HepG2 (cell line): Measurements from ENCODE around the gene SLC7A8. TPM values are rescaled to one million over a fixed set of nuclear protein-coding genes. Genes with fewer than 3 reads are reported as not detected.
A peak's percentile ranks its signal among the peaks of the same experiment; 100 is the strongest.

Experiments
- CBX5 ChIP-seq: sonication (generic); formaldehyde crosslinking; IDR thresholded peaks from 2 replicates; pipeline ENCODE4 v1.4.0; 2020; ENCODE audit warnings: missing genetic modification reagents, borderline replicate concordance
- EEA1 ChIP-seq: sonication (generic); formaldehyde crosslinking; IDR thresholded peaks from 2 replicates; pipeline ENCODE4 v1.5.1; 2020; ENCODE audit warnings: mild to moderate bottlenecking, missing genetic modification reagents, borderline replicate concordance
- EHMT2 ChIP-seq: fragments of 200-600 bp; sonication (generic); IDR thresholded peaks from 2 replicates; pipeline ENCODE4 v1.7.0; 2017; ENCODE audit warnings: antibody characterized with exemption, low read depth, low read length, borderline replicate concordance
- MEF2D ChIP-seq: sonication (generic); formaldehyde crosslinking; IDR thresholded peaks from 2 replicates; pipeline ENCODE4 v1.5.1; 2020; ENCODE audit warnings: mild to moderate bottlenecking, missing genetic modification reagents
- MTA1 ChIP-seq: sonication (generic); formaldehyde crosslinking; IDR thresholded peaks from 2 replicates; pipeline ENCODE4 v1.4.0; 2020; ENCODE audit warnings: missing genetic modification reagents, mild to moderate bottlenecking, borderline replicate concordance
- PATZ1 ChIP-seq: sonication (generic); formaldehyde crosslinking; IDR thresholded peaks from 2 replicates; pipeline ENCODE4 v1.4.0; 2020; ENCODE audit warnings: missing genetic modification reagents
- PCBP1 ChIP-seq: fragments of 200-400 bp; formaldehyde crosslinking; IDR thresholded peaks from 2 replicates; pipeline ENCODE4 v1.6.1; 2017; ENCODE audit warnings: mild to moderate bottlenecking, low read depth, low read length, borderline replicate concordance
- ZNF430 ChIP-seq: sonication (generic); formaldehyde crosslinking; IDR thresholded peaks from 2 replicates; pipeline ENCODE4 v1.9.0; 2021; ENCODE audit warnings: mild to moderate bottlenecking, missing genetic modification reagents
- ZNF446 ChIP-seq: sonication (generic); formaldehyde crosslinking; IDR thresholded peaks from 2 replicates; pipeline ENCODE4 v1.5.0; 2020; ENCODE audit warnings: mild to moderate bottlenecking, missing genetic modification reagents
- ZZZ3 ChIP-seq: sonication (generic); formaldehyde crosslinking; IDR thresholded peaks from 2 replicates; pipeline ENCODE4 v1.4.0; 2020; ENCODE audit warnings: missing genetic modification reagents, mild to moderate bottlenecking, borderline replicate concordance
- polyA plus RNA-seq, 8 experiments: library from polyadenylated mRNA; depleted of rRNA in 3 of 8; stranded (reverse) in 7 of 8; unstranded in 1 of 8; fragments of >200 nt; fragmentation: Illumina TruSeq in 4 of 8; extraction: Trizol in 4 of 8; gene quantifications; 2 replicates each; pipeline versions ENCODE4 v1.2.1 to v1.2.3, GENCODE V29; 2011 to 2016; ENCODE audit warnings: low read depth in 4 of 8, missing spikeins in 1 of 8, mixed read lengths in 1 of 8; ENCODE audit not compliant: insufficient read depth in 1 of 8
- total RNA-seq, 5 experiments: library from RNA; depleted of rRNA; stranded (reverse); fragments of >200 nt; fragmentation: Illumina TruSeq; extraction: Trizol; gene quantifications; 2 replicates each; pipeline ENCODE4 v1.2.3, GENCODE V29; 2016; ENCODE audit warnings: low read depth in 1 of 5
- TF ChIP-seq, protein P1 (sequence below): sonication (generic); formaldehyde crosslinking; IDR thresholded peaks from 2 replicates; pipeline ENCODE4 v1.4.0; 2020; ENCODE audit warnings: missing genetic modification reagents
- TF ChIP-seq, protein P2 (sequence below): sonication (generic); formaldehyde crosslinking; IDR thresholded peaks from 2 replicates; pipeline ENCODE4 v1.5.1; 2020; ENCODE audit warnings: mild to moderate bottlenecking, missing genetic modification reagents, moderate library complexity
- TF ChIP-seq, protein P3 (sequence below): IDR thresholded peaks from 2 replicates; pipeline ENCODE4 v1.6.1; 2016; ENCODE audit warnings: mild to moderate bottlenecking
- TF ChIP-seq, protein P4 (sequence below): sonication (generic); formaldehyde crosslinking; IDR thresholded peaks from 2 replicates; pipeline ENCODE4 v1.8.0; 2022; ENCODE audit warnings: missing genetic modification reagents, mild to moderate bottlenecking, inconsistent platforms, borderline replicate concordance

The SLC7A8 gene
- total and polyA plus RNA-seq, 2 of the 13 experiments (the other 11 are each of a cell fraction or from before 2014, with no cell fraction given), result 0.25 TPM; not detected in 1

DNA sequence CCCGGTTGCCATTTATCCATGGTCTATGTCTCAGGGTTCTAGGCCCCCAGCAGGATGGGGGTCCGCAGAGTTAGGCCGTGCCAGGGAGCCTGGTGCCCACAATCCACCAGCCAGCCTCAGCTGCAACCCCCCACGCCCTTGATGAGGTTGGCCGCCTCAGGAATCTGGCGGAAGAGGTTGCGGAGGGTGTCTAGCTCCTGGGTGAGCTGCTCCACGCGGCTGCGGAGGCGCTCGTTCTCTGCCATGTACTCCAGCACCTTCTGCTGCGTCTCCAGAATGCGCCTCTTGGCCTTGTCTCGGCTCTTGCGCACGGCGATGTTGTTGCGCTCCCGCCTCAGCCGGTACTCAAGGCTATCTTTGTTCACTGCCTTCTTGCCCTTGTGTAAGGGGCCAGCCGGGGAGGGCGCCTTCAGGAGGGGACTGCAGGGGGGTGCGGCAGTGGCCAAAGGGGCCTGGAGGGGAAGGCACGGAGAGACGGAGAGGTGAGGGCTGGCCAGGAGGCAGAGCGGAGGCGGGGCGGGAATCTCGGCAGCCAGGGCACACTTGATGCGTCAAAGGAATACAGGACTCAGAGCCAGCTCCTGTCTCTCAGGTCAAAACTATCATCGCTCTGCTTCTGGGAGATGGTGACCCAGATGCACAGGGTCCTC lies 66.0 kb downstream of the SLC7A8 start (continued):
- TF ChIP-seq PATZ1 (CRISPR knock-in tag), result no peak
- TF ChIP-seq, protein P1, sequence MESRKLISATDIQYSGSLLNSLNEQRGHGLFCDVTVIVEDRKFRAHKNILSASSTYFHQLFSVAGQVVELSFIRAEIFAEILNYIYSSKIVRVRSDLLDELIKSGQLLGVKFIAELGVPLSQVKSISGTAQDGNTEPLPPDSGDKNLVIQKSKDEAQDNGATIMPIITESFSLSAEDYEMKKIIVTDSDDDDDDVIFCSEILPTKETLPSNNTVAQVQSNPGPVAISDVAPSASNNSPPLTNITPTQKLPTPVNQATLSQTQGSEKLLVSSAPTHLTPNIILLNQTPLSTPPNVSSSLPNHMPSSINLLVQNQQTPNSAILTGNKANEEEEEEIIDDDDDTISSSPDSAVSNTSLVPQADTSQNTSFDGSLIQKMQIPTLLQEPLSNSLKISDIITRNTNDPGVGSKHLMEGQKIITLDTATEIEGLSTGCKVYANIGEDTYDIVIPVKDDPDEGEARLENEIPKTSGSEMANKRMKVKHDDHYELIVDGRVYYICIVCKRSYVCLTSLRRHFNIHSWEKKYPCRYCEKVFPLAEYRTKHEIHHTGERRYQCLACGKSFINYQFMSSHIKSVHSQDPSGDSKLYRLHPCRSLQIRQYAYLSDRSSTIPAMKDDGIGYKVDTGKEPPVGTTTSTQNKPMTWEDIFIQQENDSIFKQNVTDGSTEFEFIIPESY (CRISPR knock-in tag), result peak; percentile 58; the same call in 1 of the 2 replicates
- 0 out of 2 replicates have a peak, but pooled peaks have one; percentile 5 for TF ChIP-seq EEA1 (CRISPR knock-in tag)
- TF ChIP-seq MTA1, result 0 out of 2 replicates have a peak, but pooled peaks have one; percentile 23
- no peak for TF ChIP-seq ZNF446 (CRISPR knock-in tag)
- TF ChIP-seq, protein P2, sequence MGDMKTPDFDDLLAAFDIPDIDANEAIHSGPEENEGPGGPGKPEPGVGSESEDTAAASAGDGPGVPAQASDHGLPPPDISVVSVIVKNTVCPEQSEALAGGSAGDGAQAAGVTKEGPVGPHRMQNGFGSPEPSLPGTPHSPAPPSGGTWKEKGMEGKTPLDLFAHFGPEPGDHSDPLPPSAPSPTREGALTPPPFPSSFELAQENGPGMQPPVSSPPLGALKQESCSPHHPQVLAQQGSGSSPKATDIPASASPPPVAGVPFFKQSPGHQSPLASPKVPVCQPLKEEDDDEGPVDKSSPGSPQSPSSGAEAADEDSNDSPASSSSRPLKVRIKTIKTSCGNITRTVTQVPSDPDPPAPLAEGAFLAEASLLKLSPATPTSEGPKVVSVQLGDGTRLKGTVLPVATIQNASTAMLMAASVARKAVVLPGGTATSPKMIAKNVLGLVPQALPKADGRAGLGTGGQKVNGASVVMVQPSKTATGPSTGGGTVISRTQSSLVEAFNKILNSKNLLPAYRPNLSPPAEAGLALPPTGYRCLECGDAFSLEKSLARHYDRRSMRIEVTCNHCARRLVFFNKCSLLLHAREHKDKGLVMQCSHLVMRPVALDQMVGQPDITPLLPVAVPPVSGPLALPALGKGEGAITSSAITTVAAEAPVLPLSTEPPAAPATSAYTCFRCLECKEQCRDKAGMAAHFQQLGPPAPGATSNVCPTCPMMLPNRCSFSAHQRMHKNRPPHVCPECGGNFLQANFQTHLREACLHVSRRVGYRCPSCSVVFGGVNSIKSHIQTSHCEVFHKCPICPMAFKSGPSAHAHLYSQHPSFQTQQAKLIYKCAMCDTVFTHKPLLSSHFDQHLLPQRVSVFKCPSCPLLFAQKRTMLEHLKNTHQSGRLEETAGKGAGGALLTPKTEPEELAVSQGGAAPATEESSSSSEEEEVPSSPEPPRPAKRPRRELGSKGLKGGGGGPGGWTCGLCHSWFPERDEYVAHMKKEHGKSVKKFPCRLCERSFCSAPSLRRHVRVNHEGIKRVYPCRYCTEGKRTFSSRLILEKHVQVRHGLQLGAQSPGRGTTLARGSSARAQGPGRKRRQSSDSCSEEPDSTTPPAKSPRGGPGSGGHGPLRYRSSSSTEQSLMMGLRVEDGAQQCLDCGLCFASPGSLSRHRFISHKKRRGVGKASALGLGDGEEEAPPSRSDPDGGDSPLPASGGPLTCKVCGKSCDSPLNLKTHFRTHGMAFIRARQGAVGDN (CRISPR knock-in tag), result peak; percentile 48
- no peak for TF ChIP-seq ZZZ3 (CRISPR knock-in tag)
- TF ChIP-seq PCBP1, result no peak
- no peak for TF ChIP-seq CBX5 (CRISPR knock-in tag)
- no peak for TF ChIP-seq EHMT2
- TF ChIP-seq ZNF430 (CRISPR knock-in tag), result no peak
- TF ChIP-seq, protein P3, sequence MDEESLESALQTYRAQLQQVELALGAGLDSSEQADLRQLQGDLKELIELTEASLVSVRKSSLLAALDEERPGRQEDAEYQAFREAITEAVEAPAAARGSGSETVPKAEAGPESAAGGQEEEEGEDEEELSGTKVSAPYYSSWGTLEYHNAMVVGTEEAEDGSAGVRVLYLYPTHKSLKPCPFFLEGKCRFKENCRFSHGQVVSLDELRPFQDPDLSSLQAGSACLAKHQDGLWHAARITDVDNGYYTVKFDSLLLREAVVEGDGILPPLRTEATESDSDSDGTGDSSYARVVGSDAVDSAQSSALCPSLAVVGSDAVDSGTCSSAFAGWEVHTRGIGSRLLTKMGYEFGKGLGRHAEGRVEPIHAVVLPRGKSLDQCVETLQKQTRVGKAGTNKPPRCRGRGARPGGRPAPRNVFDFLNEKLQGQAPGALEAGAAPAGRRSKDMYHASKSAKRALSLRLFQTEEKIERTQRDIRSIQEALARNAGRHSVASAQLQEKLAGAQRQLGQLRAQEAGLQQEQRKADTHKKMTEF, result no peak
- TF ChIP-seq, protein P4, sequence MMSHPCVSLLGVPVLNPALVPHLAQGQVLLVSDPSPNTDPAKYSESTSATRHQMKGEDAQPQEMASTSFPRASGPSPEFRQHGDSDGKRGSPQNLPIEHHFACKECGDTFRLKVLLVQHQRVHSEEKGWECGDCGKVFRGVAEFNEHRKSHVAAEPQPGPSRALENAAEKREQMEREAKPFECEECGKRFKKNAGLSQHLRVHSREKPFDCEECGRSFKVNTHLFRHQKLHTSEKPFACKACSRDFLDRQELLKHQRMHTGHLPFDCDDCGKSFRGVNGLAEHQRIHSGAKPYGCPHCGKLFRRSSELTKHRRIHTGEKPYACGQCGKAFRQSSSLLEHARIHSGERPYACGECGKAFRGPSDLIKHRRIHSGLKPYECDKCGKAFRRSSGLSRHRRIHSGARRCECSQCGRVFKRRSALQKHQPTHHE (CRISPR knock-in tag), result no peak
- no peak for TF ChIP-seq MEF2D (CRISPR knock-in tag)
